Heart left ventricle (tissue), 16 donors: ENCODE measurements around the gene SULT2A1. TPM values are rescaled to one million over a fixed set of nuclear protein-coding genes. Genes with fewer than 3 reads are reported as not detected.

Experiments
- ATAC-seq, 4 donors: fragments of 200-7000 bp; cut with Tn5 transposase; one replicate each; pipeline ENCODE4 v1.9.1; 2020 to 2022; ENCODE audit warnings: moderate library complexity in 4 of 4, mild to moderate bottlenecking in 3 of 4, moderate number of reproducible peaks in 1 of 4
- DNase-seq, 5 donors: peaks; one replicate each; pipeline ENCODE4 v3.0.0-alpha.2; 2020
- H3K27ac ChIP-seq, 12 donors: fragments of 200-600 bp; sonication (generic) in 4 of 12; one replicate each; pipeline versions ENCODE4 v1.5.0 to v1.8.0; 2016 to 2022; ENCODE audit warnings: mild to moderate bottlenecking in 2 of 12
- H3K27me3 ChIP-seq, 9 donors: fragments of 200-600 bp; sonication (generic) in 2 of 9; one replicate each; pipeline versions ENCODE4 v1.5.1 to v1.8.0; 2016 to 2022; ENCODE audit warnings: mild to moderate bottlenecking in 3 of 9
- H3K36me3 ChIP-seq, 9 donors: fragments of 200-600 bp; sonication (generic) in 2 of 9; one replicate each; pipeline versions ENCODE4 v1.5.0 to v1.8.0; 2018 to 2022; ENCODE audit warnings: mild to moderate bottlenecking in 2 of 9
- H3K4me1 ChIP-seq, 12 donors: fragments of 200-600 bp; sonication (generic) in 4 of 12; one replicate each; pipeline versions ENCODE4 v1.5.0 to v1.8.0; 2016 to 2022; ENCODE audit warnings: mild to moderate bottlenecking in 3 of 12
- H3K4me3 ChIP-seq, 12 donors: fragments of 200-600 bp; sonication (generic) in 4 of 12; one replicate each; pipeline versions ENCODE4 v1.5.0 to v1.8.0; 2017 to 2022; ENCODE audit warnings: mild to moderate bottlenecking in 9 of 12, moderate library complexity in 4 of 12
- H3K9me3 ChIP-seq, 12 donors: fragments of 200-600 bp; sonication (generic) in 4 of 12; one replicate each; pipeline versions ENCODE4 v1.5.0 to v1.8.0; 2016 to 2022; ENCODE audit warnings: mild to moderate bottlenecking in 1 of 12
- CTCF ChIP-seq, 12 donors: fragments of 200-600 bp; sonication (generic) in 4 of 12; IDR thresholded peaks; one replicate each; pipeline versions ENCODE4 v1.5.0 to v1.8.0; 2018 to 2022; ENCODE audit warnings: antibody characterized with exemption in 12 of 12, mild to moderate bottlenecking in 5 of 12
- POLR2A ChIP-seq, 2 donors: fragments of 450-650 bp; IDR thresholded peaks; one replicate each; pipeline ENCODE4 v1.6.1; 2017; ENCODE audit warnings: antibody characterized with exemption in 2 of 2, mild to moderate bottlenecking in 2 of 2, moderate library complexity in 2 of 2
- WGBS, 4 donors: extraction: QIAGEN DNeasy Blood & Tissue Kit in 2 of 4; methylation state at CpG; one replicate each; pipeline versions ENCODE4 v1.1.5 to v1.1.7; 2013 to 2018; 5-methylcytosine and 5-hydroxymethylcytosine counted together
- intact Hi-C, 10 donors: fragments of 100-400 bp; cut with DNase I; formaldehyde crosslinking; loops; one replicate each; pipeline versions ENCODE4 v1.11.1 to v1.14.2; 2022
- polyA plus RNA-seq, 2 donors: library from polyadenylated mRNA; stranded (reverse); fragments of 200-250 nt; gene quantifications; one replicate each; pipeline ENCODE4 v1.2.3, GENCODE V29; 2013
- total RNA-seq, 9 donors: library from RNA; depleted of rRNA in 2 of 9; stranded (reverse); fragments of >200 nt in 2 of 9; fragmentation: NEBNext Ultra II Directional in 3 of 9; extraction: Animal tissue kit (Norgen Biotek cat#: 25700) in 3 of 9; gene quantifications; one replicate each; pipeline versions ENCODE4 v1.1.0 to v1.2.4, GENCODE V29; 2016 to 2023
- donor health status: ischemic (EF 13 %, LVEDD 7.1; RV severe dilation, severe dysfunction).
- donor health status: healthy with polysubstance abuse.
- donor health status: DM: no; HTN: yes; CAD: no.
- donor health status: DM: no; HTN: no; CAD: no.
- donor health status: ischemic (EF 25% LVEDD 6.9; RV normal size, moderate dysfunction).
- donor health status: ischemic (EF 25% LVEDD 5.7; RV mildly dilated, moderate dysfunction).
- donor health status: healthy.
- donor health status: DM: yes; HTN: yes; CAD: no.
- donor health status: ischemic (EF 35%, LVEDD 5.7; RV mildly dilated, moderate dysfunction).
- donor health status: nonischemic (EF 11% LVEDD 7.7; RV severe dilation, severe dysfunction).
- donor health status: DM: yes; HTN: yes; CAD: no.
- donor health status: PGD.
- donor health status: ischemic (EF 29% LVEDD 5.4; RV normal size, mild dysfunction).
- donor health status: nonischemic (EF 23%, LVEDD 6.1; RV moderate dilation, normal function).

SULT2A1 gene
- total and polyA plus RNA-seq, 11 donors, result not detected

- peaks cover 0 to 5% (median 0%) of the 10 kb centered on the region in 12 donors for H3K9me3 ChIP-seq
- H3K4me1 ChIP-seq, result no peaks in the 10 kb centered on the region
- WGBS, 4 donors, result 78 to 91% (median 87%) methylated on average over 6 of the region's 6 CpGs
- DNase-seq (no peak), ATAC-seq (no peak)
- intact Hi-C loops, result no loop called here
- TF ChIP-seq CTCF (IDR thresholded peaks at IDR 0.05) (no peak), POLR2A (IDR thresholded peaks at IDR 0.05) (no peak)
- H3K4me3 ChIP-seq, result no peak overlapping the region
- peaks cover 0 to 9% (median 1%) of the 10 kb centered on the region in 9 donors for H3K27me3 ChIP-seq
- no peaks in the 10 kb centered on the region for H3K36me3 ChIP-seq
- H3K27ac ChIP-seq, result no peak overlapping the region
These were observed 59.3 kb downstream of the SULT2A1 start for GRCh38 chr19:47826800-47827199.

GRCh38 chr19:47824396-47824795 is 61.7 kb downstream of the SULT2A1 start:
- 63 to 85% (median 76%) methylated on average over 4 to 6 of the region's 6 CpGs for WGBS, 4 donors

GRCh38 chr19:47821460-47822020 is 64.6 kb downstream of the SULT2A1 start, which contains the start of gene CRX:
CRX (plus strand) TSS chr19:47821937; CDS start chr19:47834444, 12,507 bp downstream.
- Histone ChIP-seq H3K27me3 (peaks cover 0 to 46% (median 10%) of the 10 kb centered on the region in 9 donors), H3K4me1 (no peaks in the 10 kb centered on the region), H3K36me3 (no peaks in the 10 kb centered on the region), H3K9me3 (no peaks in the 10 kb centered on the region), H3K27ac (no peak within 1 kb of the TSS), H3K4me3 (no peak within 1 kb of the TSS)
- TF ChIP-seq POLR2A (IDR thresholded peaks at IDR 0.05) (no peak), CTCF (IDR thresholded peaks at IDR 0.05) (no peak)
- 37 to 46% (median 40%) methylated on average over 14 to 15 of the region's 15 CpGs for WGBS, 4 donors
- DNase-seq, result no peak
- no peak for ATAC-seq
- intact Hi-C loops, result no loop called here

More at GRCh38 chr19:47824396-47824795, 61.7 kb downstream of the SULT2A1 start:
- DNase-seq (no peak), ATAC-seq (no peak)
- TF ChIP-seq POLR2A (IDR thresholded peaks at IDR 0.05) (no peak), CTCF (IDR thresholded peaks at IDR 0.05) (no peak)
- Histone ChIP-seq H3K9me3 (peaks cover 0 to 5% (median 0%) of the 10 kb centered on the region in 12 donors), H3K4me1 (no peaks in the 10 kb centered on the region), H3K27me3 (peaks cover 0 to 26% (median 8%) of the 10 kb centered on the region in 9 donors), H3K36me3 (no peaks in the 10 kb centered on the region), H3K4me3 (no peak overlapping the region), H3K27ac (no peak overlapping the region)
- intact Hi-C loops, result no loop called here

Other genes starting within 250 kb of the SULT2A1 start
- gene EHD2, start 172.9 kb downstream of the SULT2A1 start, total RNA-seq, result 100 to 1,000 TPM in 1 of 9 donors, 10 to 100 TPM in 8; 39.9 to 133 (median 45.1) TPM
- 10 to 100 TPM; 30.6 to 52.7 TPM for gene EHD2, start 172.9 kb downstream of the SULT2A1 start, polyA plus RNA-seq
- 100 to 1,000 TPM; 132 to 206 (median 171) TPM for gene NOP53, start 140.8 kb downstream of the SULT2A1 start, total RNA-seq
- 100 to 1,000 TPM; 242 to 259 TPM for gene NOP53, start 140.8 kb downstream of the SULT2A1 start, polyA plus RNA-seq
- 1,000 to 10,000 TPM in 5 of 9 donors, 100 to 1,000 TPM in 4; 790 to 2,748 (median 1,081) TPM for gene SELENOW, start 107.6 kb downstream of the SULT2A1 start, total RNA-seq
- gene SELENOW, start 107.6 kb downstream of the SULT2A1 start, polyA plus RNA-seq, result 1,000 to 10,000 TPM in 1 of 2 donors, 100 to 1,000 TPM in 1; 647 to 2,041 TPM
- gene TPRX1, start 81.8 kb downstream of the SULT2A1 start, total RNA-seq, result not detected
- gene TPRX1, start 81.8 kb downstream of the SULT2A1 start, polyA plus RNA-seq, result not detected
- not detected for gene CRX, start 64.4 kb downstream of the SULT2A1 start, total RNA-seq
- gene CRX, start 64.4 kb downstream of the SULT2A1 start, polyA plus RNA-seq, result not detected
- gene TPRX2, start 27.1 kb downstream of the SULT2A1 start, total RNA-seq, result not detected
- not detected for gene TPRX2, start 27.1 kb downstream of the SULT2A1 start, polyA plus RNA-seq
- gene BSPH1, start 105.9 kb upstream of the SULT2A1 start, total RNA-seq, result not detected
- not detected for gene BSPH1, start 105.9 kb upstream of the SULT2A1 start, polyA plus RNA-seq
- gene ELSPBP1, start 108.3 kb upstream of the SULT2A1 start, total RNA-seq, result not detected
- not detected for gene ELSPBP1, start 108.3 kb upstream of the SULT2A1 start, polyA plus RNA-seq
- not detected for gene CABP5, start 157.8 kb upstream of the SULT2A1 start, total RNA-seq
- not detected for gene CABP5, start 157.8 kb upstream of the SULT2A1 start, polyA plus RNA-seq
- gene PLA2G4C, start 224.5 kb upstream of the SULT2A1 start, total RNA-seq, result 10 to 100 TPM; 16.6 to 71.5 (median 41.6) TPM
- gene PLA2G4C, start 224.5 kb upstream of the SULT2A1 start, polyA plus RNA-seq, result 10 to 100 TPM; 11.0 to 39.0 TPM